Lower leg skin (tissue), 4 donors: ENCODE results near the gene PDE6H. TPM values are rescaled to one million over a fixed set of nuclear protein-coding genes. Genes with fewer than 3 reads are reported as not detected.

ENCODE experiments used
- DNase-seq, 2 donors: peaks; one replicate each; pipeline ENCODE4 v3.0.0-alpha.2; 2019; ENCODE audit warnings: low spot score in 2 of 2
- H3K4me3 ChIP-seq: fragments of 200-600 bp; sonication (generic); 2 replicates; pipeline ENCODE4 v1.5.1; 2017; ENCODE audit warnings: mild to moderate bottlenecking, low read depth; ENCODE audit not compliant: poor library complexity, severe bottlenecking
- POLR2A ChIP-seq, 2 donors: fragments of 450-650 bp; IDR thresholded peaks; one replicate each; pipeline ENCODE4 v1.6.1; 2016 to 2017; ENCODE audit warnings: antibody characterized with exemption in 2 of 2, mild to moderate bottlenecking in 1 of 2, moderate library complexity in 1 of 2
- WGBS, 2 donors: methylation state at CpG; one replicate each; pipeline ENCODE4 v1.1.5; 2018; 5-methylcytosine and 5-hydroxymethylcytosine counted together
- intact Hi-C: fragments of 100-400 bp; cut with DNase I; formaldehyde crosslinking; loops from one replicate; pipeline ENCODE4 v1.15.0; 2023; ENCODE audit warnings: low total_unique reads
- total RNA-seq, 4 donors: library from RNA; depleted of rRNA; stranded (reverse); fragments of >200 nt; gene quantifications; one replicate each; pipeline ENCODE4 v1.1.0, GENCODE V29; 2016
- TF ChIP-seq, protein P1 (sequence below), 3 donors: fragments of 450-650 bp; IDR thresholded peaks; one replicate each; pipeline ENCODE4 v1.5.1; 2016; ENCODE audit warnings: antibody characterized with exemption in 3 of 3, mild to moderate bottlenecking in 3 of 3, moderate library complexity in 2 of 3

The PDE6H gene
- total RNA-seq, 4 donors from 2014 or later, result not detected

DNA sequence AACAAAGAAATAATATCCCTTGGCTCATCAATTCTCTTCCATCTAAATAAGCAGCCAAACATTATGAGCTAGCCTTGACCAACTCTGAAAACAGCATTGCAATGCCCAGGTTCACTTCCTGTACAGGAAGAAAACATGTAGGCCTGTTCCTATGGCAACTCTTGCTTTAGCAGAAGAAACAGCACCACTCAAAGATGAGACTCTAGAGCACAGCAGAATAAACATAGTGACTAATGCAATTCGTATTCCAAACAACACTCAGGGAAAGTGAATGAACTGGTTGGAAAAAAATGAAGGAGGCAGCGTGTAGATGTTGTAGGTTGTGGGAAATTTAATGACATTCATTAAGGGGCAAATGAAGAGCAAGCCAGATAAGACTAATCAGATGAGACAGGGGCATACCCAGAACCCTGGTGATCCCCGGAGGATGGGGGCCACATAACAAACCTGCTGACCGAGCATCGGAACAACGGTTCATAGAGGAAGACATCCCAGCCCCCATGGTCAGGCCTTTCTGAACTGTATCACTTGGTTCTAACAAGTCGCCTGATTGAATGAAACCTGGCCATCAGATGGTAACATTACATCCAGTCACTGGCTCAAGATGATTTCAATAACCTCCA, 20.4 kb upstream of the PDE6H start:
- DNase-seq, result no peak
- no peak overlapping the region for H3K4me3 ChIP-seq
- intact Hi-C loops, result no loop called here
- 45 to 47% methylated on average over 7 of the region's 7 CpGs for WGBS, 2 donors
- no peak for TF ChIP-seq POLR2A (IDR thresholded peaks at IDR 0.05)
- TF ChIP-seq, protein P1, sequence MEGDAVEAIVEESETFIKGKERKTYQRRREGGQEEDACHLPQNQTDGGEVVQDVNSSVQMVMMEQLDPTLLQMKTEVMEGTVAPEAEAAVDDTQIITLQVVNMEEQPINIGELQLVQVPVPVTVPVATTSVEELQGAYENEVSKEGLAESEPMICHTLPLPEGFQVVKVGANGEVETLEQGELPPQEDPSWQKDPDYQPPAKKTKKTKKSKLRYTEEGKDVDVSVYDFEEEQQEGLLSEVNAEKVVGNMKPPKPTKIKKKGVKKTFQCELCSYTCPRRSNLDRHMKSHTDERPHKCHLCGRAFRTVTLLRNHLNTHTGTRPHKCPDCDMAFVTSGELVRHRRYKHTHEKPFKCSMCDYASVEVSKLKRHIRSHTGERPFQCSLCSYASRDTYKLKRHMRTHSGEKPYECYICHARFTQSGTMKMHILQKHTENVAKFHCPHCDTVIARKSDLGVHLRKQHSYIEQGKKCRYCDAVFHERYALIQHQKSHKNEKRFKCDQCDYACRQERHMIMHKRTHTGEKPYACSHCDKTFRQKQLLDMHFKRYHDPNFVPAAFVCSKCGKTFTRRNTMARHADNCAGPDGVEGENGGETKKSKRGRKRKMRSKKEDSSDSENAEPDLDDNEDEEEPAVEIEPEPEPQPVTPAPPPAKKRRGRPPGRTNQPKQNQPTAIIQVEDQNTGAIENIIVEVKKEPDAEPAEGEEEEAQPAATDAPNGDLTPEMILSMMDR (IDR thresholded peaks at IDR 0.05), result no peak

DNA sequence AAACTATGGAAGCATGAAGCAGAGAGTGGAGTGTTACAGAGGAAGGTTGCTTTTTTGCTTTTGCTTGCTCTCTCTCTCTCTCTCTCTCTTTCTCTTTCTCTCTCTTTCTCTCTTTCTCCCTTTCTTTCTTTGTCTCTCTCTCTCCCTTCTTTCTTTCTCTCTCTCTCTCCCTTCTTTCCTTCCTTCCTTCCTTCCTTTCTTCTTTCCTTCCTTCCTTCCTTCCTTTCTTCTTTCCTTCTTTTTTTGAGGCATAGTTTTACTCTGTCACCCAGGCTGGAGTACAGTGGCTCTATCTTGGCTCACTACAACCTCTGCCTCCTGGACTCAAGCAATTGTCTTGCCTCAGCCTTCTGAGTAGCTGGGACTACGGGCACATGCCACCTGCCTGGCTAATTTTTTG, 19.1 kb upstream of the PDE6H start:
- no peak overlapping the region for H3K4me3 ChIP-seq
- no peak for DNase-seq
- no peak for TF ChIP-seq POLR2A (IDR thresholded peaks at IDR 0.05)
- TF ChIP-seq, protein P1 (IDR thresholded peaks at IDR 0.05), result no peak
- intact Hi-C loops, result no loop called here
- 88 to 94% methylated on average over 1 of the region's 1 CpG for WGBS, 2 donors

- 76 to 83% methylated on average over 4 of the region's 4 CpGs for WGBS, 2 donors
- H3K4me3 ChIP-seq, result no peak overlapping the region
- TF ChIP-seq, protein P1 (IDR thresholded peaks at IDR 0.05), result no peak
- no peak for TF ChIP-seq POLR2A (IDR thresholded peaks at IDR 0.05)
- no peak for DNase-seq
- intact Hi-C loops, result no loop called here
Measured at GRCh38 chr12:14954269-14954668, 18.6 kb upstream of the PDE6H start.

DNA sequence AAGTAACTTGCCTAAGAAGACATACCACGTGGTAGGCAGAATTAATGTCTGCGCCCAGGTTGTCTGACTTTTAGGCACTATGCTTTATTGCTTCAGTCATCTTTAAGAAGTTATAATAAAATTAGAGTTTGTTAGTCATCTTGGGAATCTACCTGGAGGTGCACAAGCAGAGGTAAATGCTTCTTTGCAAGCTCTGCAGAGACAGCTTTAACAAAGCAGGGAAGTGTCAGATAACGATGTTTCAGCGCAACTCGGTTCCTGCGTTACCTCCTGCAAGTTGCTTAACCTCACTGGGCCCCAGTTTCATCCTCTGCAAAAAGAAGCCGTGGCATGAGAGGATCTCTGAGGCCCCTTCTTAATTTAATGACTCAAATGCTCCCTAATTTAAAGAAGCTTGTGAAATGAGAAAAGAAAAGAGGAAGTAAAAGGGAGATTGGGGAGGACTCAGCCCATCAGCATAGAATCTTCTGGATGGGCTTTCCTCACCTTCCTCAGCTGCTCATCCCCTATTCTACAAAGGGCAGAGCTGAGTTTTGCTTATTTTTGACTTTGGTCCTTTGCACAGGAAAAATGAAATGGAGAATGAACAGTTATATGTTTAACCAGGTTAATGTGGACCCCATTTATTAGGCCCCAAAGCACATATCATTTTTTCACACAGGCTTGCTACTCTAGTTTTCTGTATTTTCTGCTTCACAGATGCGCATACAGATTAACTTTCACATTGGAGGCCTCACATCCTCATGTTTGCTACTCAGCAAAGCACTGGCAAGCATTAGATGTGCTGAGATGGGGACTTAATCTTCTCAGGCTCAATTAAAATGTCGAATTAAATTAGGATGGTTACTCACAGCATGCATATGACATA, 16.6 kb upstream of the PDE6H start:
- DNase-seq, result no peak
- no peak for TF ChIP-seq POLR2A (IDR thresholded peaks at IDR 0.05)
- TF ChIP-seq, protein P1 (IDR thresholded peaks at IDR 0.05), result no peak
- WGBS, 2 donors, result 67 to 69% methylated on average over 9 of the region's 9 CpGs
- no peak overlapping the region for H3K4me3 ChIP-seq
- intact Hi-C loops, result no loop called here

- no peak for DNase-seq
- TF ChIP-seq, protein P1 (IDR thresholded peaks at IDR 0.05), result no peak
- no peak for TF ChIP-seq POLR2A (IDR thresholded peaks at IDR 0.05)
- 78 to 82% methylated on average over 2 of the region's 2 CpGs for WGBS, 2 donors
- intact Hi-C loops, result no loop called here
- no peak overlapping the region for H3K4me3 ChIP-seq
Measured at GRCh38 chr12:14956905-14957304, 15.9 kb upstream of the PDE6H start.
